ENCODE results near the gene ALLC.

The ALLC gene

GRCh38 chr2:3727397-3728045 is 69.5 kb downstream of the ALLC start:
- no peak for DNase-seq

DNA sequence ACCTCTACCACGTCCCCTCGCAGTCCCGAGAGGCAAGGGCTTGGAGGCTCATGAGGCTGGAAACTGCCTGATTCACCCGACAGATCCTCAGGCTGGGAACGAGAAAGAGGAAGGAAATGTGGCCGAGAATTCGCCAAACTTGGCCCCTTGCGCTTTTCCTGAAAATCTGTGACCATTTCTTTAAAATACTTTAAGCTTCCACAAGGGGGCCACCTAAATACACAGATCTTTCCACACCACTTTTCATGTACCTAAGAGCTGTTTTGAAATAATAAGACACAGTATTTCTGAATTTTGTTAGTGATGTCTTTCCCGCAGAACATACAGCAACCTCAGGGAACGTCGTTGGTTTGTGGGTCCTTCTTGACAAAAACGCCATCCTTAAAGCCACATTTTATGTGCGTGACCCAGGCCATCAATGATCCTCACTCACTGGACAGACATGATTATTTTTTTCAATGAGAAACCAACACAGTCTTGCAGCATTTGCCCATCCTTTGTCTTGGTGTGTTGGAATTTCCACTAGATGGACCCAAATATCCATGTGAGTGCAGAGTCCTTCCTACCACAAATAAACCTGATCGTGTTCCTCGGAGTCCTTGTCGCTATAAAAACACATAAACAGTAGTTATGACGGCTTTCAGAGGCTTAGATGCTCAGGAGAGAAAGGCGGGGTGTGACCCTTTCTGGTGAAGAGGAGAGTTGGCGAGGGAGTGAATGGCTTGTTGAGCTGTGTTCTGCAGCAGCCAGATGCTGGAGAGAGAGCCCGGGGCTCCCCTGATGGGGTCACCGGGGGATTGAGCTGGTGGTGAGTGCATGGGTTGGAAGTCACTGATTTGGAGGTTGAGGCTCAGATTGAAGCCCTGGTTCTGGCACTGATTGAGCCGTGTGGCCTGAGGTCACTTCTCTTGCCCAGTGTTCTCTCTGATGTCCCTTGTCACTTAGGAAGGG is 70.4 kb downstream of the ALLC start:
- DNase-seq, result no peak

DNA sequence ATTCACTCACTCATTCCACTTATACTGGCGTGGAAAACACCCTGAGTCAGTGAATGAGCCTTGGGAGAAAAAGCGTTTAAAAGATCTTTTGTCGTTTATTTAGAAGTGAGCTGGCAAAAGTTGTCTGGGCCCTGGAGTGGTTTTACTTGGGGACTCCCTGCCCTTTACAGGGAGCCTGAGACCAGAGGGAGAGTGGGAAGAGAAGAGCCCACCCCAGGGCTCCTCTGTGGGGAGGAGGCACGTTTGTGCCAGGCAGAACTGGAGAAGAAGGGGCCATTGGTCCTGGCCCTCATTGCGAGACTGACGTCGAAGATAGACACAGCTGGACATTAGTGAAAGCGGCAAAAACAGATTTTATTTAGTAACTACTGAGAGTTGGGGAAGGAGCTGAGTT is 71.1 kb downstream of the ALLC start:
- DNase-seq, result no peak

DNA sequence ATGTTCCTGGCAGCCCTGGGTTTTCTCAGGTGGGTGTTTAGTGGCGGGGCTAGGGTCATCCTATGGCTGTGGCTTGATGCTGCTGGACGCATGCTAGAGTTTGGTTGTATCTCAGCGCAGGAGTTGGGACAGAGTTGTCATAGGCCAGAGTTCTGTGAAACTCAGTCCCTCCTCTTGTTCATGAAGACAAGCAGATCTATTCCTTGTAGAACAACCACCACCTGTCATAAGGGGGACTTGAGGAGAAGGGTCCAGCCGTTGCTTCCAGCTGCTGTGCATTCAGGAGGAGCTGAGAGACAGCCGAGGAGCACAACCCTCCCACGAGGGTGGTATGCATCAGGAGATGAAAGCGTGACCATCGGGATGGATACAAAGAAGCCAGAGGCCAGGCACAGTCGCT is 71.8 kb downstream of the ALLC start:
- DNase-seq, result no peak

DNA sequence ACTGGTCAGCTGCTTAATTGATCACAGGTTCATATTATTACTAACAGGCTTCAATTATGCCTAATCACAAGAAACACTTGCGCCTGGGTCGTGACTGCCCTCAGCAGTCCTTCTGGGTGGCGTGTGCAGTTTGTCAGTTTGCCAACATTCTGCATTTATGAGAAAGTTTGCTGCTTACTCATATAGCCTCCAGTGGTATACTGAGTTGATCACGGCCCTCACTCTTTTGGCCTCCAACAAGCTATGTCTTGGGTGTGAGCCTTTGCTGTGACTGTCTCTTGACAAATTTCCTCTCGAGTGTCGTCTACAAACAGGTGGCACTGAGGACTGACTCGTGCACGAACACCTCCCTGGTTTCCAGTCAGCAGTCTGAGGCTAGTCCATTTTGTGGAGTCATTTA is 72.6 kb downstream of the ALLC start:
- DNase-seq, result no peak

DNA sequence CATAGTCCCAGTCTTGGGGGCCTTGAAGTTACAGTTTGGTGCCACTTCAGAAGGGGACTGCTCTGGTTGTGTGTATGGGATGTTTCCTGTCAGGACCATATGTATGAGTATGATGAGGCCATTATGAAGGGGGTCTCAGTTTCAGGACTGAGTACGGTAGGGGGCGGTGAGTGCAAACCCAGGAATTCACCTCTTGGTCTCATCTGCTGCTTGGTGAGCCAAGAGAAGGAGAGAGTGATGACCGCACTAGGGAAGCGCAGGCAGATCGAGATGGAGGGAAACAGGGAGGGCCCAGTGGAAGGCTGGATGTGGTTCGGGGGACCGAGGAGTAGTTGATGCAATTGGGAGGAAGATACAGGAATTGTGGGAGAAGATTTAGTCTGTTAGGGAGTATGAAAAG is 73.8 kb downstream of the ALLC start:
- DNase-seq, result no peak

DNA sequence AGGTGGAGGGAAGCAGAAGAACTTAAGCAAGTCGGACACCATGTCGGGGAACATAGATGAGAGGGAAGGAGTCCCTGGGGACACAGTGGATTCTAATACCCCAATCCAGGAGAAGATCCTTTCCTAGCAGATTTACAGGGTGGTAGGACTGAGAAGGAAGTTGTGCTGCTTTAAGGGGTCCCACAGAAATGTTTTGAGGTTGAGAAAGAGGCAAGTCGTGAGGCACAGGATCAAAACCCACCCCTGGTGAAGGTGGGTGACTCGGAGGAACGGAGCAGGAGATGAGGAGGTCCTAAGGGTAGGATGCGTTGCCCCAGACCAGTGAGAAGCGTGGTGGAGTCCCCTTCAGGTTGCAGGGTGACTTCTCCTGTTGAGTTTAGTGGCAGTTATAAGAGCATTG is 78.1 kb downstream of the ALLC start:
- DNase-seq, result no peak

DNA sequence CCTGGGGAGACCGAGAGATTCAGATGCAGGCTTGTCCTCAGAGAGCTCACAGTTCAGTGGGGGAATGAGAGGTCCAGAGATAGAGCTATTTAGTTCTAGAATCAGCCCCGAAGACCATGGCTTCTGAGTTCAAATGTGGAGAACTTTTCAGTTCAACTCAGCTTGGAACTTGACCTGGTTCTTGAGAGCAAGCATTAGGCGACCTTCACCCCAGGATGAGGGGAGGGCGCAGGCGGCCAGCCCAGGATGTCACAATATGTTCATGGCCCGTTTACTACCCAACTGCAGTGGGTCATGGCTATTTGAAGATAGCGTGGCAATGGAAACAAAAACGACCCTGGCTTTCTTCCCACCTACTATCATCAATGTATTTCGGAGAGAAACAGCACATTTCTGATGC is 79.1 kb downstream of the ALLC start:
- no peak for DNase-seq

DNA sequence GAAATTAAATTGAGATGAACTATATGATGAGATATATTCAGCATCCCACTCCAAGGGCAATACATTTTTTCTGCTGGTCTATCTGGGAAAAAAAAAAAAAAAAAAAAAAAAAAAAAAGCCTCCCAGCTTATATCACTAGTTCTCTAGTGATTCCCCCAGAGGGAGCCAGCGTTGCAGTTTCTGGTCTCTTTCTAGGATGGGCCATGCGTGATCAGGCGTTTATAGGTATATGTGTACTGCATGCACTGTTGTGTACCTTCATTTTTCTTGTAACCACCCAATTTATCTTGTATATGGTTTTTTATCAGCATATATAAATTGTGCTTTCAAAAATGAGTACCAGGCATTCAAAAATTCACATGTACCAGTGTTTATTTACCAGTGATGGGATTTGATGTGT is 80.5 kb downstream of the ALLC start:
- DNase-seq, result no peak

DNA sequence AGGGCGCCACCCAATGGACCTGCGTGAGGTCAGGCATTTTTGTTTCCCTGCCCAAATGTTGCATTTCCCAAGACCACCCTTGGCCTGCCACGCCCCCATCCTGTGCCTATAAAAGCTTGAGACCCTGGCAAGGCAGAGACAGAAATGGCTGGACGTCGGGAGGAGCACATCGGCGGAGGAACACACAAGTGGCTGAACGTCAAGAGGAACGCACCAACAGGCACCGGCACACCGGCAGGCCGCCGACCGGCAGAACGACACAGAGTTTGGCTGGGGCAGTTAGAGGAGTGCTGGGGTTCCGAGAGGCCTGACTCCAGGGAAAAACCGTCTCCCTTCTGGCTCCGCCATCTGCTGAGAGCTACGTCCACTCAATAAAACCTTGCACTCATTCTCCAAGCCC is 81.3 kb downstream of the ALLC start:
- DNase-seq, result no peak

GRCh38 chr2:3741396-3741795 is 83.4 kb downstream of the ALLC start:
- no peak for DNase-seq

GRCh38 chr2:3741867-3742602 is 84.0 kb downstream of the ALLC start:
- no peak for DNase-seq

- DNase-seq, result no peak
These were observed 84.9 kb downstream of the ALLC start for GRCh38 chr2:3742743-3743508.

DNA sequence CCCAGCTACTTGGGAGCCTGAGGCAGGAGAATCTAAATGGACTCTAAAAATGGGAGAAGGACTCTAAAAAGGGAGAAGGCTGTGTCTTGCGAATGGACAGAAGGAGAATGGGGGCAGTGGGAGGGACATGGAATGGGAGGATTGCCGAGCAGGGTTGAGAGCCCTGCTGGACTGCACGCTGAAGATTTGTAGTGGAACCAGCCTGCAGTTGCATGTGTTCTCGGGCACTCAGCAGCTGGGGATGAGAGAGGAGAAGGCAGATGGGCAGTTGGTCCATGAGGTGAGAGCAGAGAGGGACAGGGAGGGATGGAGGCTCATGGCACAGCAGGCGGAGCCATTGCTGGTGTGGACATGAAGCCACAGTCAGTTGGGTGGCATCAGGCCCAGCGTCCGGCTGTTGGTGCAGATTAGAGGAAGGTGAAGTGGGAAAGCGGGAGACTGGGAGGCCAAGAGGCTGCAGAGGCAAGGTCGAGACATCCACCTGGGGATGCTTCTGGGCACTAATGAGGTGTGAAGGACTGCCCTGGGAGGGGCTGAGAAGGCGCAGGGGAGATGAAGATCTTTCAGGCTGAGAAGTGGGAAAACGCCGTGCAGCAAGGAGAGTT is 86.1 kb downstream of the ALLC start:
- DNase-seq, result no peak

- no peak for DNase-seq
These were observed 87.9 kb downstream of the ALLC start for GRCh38 chr2:3745920-3746319.

DNA sequence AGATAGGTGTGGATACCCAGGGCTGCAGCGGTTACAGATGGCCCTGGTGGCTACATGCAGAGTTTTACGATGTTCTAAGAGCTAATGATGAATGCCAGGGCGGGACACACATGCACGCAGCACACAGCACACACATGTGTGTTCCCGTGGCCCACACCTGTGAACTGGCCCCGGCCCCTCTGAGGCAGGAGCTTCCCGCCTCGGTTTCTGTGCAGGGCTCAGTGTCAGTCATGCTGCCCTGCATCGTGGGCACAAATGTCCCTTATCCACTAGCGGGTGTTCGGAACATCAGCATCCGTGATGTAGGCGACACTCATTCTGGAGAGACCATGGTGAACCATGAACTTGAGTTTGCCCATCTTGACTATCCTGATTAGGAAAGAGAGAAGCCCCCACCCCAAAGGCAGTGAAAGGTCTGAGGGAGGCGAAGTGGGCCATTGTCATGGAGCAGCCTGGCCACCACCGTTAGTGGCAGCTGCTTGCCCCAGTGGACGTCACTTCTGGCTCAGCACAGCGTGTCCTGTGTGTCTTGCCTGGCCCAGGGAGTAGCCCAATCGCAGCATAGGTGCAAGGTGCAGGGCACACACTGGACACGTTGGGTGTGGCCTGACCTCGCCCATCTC is 89.1 kb downstream of the ALLC start:
- no peak for DNase-seq

- DNase-seq, result no peak
These were observed 89.8 kb downstream of the ALLC start for GRCh38 chr2:3747826-3748225.

- no peak for DNase-seq
These were observed 91.2 kb downstream of the ALLC start for GRCh38 chr2:3749201-3749600.

DNA sequence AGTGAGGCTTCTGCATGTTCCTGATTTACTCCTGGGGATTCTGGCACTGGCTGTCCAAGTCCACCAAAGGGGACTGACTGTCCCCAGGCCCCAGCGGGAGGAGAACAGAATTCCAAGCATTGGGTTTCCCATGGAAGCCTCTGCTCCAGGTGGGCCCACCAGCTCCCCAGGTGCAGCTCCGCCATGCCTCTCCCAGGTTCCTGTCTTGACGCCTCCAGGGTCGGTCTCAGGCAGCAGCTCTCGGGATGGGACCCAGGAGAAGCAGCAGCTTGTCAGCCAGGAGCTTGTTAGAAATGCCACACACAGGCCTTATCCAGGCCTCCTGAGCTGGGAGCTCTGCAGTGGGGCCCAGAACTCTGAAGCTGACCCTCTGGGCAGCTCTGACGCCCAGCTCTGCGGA is 93.3 kb downstream of the ALLC start:
- no peak for DNase-seq

- no peak for DNase-seq
These were observed 93.8 kb downstream of the ALLC start for GRCh38 chr2:3751806-3752205.

All from cortex of kidney (tissue), 1 donor.